GM19324 (cell line): ENCODE results near the gene WFS1.
A peak's percentile ranks its signal among the peaks of the same experiment; 100 is the strongest.

Source experiments
- ATAC-seq: cut with Tn5 transposase; IDR thresholded peaks from one replicate; pipeline ENCODE4 v1.9.1; 2021; ENCODE audit warnings: mild to moderate bottlenecking, moderate library complexity; ENCODE audit not compliant: unreplicated experiment, low FRiP score

The WFS1 gene

GRCh38 chr4:6269616-6270511 lies at the start of gene WFS1:
Gene WFS1 (plus strand): TSS chr4:6269850. CDS start chr4:6277456, 7,606 bp downstream.
- ATAC-seq: peak; percentile 100

DNA sequence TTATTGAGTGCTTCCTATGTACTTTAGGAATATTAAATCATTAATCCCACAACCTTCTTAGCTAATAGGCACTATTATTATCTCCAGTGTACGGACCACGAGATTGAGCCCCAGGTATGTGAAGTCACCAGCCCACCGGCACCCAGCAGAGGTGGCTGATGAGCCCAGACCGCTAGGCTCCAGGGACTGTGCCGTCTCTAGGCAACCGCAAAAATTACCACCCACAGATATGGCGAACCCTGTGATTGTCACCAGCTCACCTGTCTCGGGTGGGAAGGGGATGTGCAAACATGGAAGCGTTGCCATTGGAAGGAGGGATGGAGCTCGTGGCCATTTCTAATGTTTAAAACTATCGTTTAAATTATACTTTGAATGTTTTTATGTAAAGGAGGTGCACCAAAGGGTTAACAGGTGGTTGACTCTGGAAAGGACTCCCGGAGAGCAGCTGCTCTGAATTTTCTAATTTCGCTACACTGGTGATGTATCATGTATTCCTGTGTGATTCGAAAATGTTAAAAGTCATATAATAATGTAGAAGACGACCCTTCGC lies 48.3 kb upstream of the WFS1 start:
- no peak for ATAC-seq

GRCh38 chr4:6221851-6222760 lies 47.5 kb upstream of the WFS1 start:
- no peak for ATAC-seq

- no peak for ATAC-seq
These were observed 46.8 kb upstream of the WFS1 start for GRCh38 chr4:6222761-6223292.

DNA sequence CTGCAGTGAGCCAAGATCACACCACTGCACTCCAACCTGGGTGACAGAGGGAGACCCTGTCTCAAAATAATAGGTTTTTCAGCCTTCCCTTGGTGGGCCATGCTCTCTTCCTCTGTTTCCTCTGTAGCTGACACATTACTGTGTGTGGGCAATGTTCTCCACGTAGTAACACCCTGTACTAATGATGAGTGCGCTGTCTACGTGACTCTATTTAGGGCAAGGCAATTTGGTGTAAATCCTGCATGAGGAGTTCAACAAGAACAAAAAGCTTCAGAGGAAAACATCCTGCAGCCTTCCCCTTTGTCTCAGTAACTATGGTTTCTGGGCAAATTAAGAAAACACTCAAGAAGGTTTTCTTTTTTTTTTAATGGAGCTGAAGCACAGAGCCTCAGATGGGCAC lies 44.9 kb upstream of the WFS1 start:
- ATAC-seq: no peak

DNA sequence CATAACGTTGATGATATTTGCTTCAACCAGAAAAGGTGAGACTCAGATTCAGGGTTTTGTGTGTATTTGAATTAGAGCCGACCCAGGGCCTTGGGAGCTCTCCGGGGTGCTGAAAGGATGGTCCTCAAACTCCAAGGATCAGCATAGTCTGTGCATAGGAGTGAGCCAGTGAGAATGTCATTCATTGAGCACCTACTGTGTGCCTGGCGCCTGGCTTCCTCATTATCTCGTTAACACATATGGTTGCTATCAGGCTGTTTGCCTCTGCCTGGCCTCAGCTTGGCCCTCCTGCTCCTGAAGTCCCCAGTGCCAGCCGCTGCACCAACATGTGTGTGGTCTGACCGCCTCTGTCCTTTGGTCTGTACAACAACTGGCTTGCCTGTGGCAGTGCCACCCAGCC lies 44.2 kb upstream of the WFS1 start:
- no peak for ATAC-seq

GRCh38 chr4:6226506-6226905 lies 43.1 kb upstream of the WFS1 start:
- no peak for ATAC-seq

GRCh38 chr4:6227412-6228157 lies 42.1 kb upstream of the WFS1 start:
- no peak for ATAC-seq

- no peak for ATAC-seq
These were observed 41.2 kb upstream of the WFS1 start for GRCh38 chr4:6228158-6229067.

DNA sequence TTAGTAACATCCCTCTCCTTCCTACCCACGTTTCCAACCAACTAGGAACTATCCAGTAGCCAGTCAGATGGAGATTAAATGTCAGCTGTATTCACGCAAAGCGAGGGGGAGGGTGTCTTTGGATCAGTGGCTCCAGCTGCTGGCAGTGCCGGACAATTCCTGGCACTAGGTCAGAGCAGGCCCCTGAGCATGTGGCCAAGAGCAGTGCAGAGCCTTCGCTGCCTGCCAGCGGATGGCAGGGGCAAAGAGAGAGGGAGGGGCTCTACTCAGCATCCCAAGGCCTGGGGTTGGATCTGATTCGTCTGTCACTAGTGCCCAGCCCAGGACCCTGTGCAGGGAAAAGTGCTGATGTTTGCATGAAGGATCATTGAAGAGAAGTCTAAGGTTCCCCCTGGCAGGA lies 40.6 kb upstream of the WFS1 start:
- no peak for ATAC-seq

DNA sequence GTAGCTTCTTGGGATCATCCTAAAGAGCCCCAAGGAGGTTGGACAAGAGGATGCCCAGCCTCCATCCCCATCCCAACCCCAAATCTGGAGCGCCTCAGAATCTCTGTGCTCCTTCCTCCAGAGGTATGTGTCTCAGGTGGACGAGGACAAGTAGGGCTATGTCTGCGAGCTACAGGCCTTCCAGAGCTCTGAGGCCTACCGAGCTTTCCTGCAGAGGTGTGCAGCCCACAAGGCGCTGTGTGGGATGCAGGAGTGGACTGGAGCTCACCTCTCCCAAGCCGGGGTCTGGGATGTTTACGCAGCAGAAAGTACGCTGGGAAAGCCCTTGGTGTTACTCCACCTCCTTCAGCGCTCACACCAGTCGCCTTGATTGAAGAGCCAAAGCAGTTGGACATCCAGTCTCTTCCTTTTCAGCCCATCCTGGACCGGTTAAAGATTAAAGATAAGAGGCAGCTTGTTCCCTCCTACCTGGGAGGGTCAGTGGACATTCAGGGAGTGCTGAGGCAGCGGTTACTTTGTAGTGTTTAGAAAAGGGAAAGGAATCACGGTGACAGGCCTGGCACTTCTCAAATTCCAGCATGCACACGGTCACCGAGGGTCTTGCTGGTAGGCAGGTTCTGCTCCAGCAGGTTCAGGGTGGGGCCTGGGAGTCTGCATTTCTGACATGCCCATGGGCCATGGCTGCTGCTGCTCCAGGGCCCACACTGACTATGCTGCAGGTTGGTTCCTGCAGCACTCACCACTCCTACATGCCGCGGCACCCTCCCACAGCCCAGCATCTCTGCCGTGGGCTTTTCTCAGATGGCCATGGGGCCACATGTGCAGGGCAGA lies 39.8 kb upstream of the WFS1 start:
- ATAC-seq: no peak

GRCh38 chr4:6230502-6230785 lies 39.2 kb upstream of the WFS1 start:
- no peak for ATAC-seq

DNA sequence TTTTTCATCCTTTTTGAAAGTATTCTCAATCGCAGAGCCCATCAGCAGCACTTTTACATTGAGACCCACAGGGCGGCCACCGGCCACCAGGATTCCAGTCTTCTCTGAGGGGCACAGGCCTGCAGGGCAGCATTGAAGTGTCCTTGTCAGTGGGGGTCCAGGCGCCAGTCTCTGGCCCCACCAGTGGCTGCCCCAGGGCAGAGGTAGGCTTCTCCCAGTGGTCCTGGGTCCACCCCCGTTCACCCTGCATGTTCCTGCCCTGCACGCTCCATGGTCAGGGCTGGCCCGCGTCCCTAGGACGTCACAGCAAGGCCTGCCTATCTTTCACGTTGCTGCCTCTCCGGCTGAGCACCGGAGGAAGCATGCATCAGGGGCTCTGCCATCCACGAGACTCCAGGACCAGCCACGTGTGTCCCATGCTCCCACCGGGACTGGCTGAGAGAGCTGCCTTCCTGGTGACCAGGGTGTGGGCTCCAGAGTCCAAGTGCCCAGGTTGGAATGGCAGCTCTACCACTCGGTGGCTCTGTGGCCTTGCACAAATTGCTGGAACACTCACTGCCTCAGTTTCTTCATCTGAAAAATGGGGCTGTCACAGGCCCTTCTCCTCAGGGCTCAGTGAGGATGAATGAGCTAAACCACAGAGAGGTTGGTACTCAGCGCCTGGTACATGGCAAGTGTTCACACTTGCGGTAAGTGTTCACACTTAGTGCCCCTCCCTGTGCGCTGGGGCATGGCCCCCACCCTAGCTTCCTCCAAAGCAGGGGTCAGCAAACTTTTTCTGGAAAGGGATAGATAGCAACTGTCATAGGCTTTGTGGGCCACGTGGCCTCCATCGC lies 38.6 kb upstream of the WFS1 start:
- ATAC-seq: no peak

GRCh38 chr4:6231663-6232165 lies 37.9 kb upstream of the WFS1 start:
- ATAC-seq: no peak

DNA sequence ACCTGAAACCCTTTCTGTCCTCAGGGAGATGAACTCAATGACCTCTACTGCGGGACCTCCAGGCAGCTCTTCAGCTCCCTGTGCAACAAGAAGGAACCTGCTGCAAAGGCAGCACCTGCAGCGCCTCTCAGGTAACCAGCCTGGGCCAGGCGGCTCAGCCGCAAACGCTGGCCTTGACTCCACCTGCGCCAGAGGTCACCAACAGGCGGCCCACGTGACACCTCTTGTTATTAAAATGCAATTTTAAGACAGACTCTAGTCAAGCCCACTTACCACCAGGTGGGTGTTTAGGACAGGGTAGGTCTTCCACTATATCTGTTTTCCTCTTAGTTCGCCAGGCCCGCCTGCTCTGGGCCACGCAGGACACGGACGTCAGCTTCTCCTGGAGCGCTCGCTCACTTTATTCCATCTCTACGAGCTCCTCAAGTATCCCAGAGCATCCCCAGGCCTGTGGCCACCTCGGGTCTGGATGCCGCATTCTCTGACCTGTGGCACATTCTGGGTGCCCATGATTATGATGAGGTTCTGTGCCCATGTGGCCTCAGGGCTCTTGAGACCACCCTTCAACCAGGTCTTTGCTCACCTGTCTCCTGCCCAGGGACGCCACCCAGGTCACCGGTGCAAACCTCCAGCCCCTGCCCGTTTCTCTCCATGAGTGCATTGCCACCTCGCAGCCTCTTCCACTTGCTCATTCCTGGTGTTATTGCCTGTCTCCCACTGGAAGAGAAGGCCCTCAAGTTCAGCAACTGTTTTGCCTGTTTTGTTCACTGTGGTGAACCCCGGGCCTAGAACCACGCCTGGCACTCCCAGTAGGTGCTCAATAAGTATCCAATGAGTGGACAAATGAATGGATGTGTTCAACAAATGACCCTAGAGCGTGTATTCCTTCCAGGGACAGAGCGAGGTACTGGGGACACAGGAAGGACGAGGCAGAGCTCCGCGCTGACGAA lies 36.5 kb upstream of the WFS1 start:
- no peak for ATAC-seq

GRCh38 chr4:6233929-6234328 lies 35.7 kb upstream of the WFS1 start:
- ATAC-seq: no peak
